SK-N-SH treated with all-trans-retinoic acid at 6 μM for 48 hours (cell line): ENCODE results near the gene KCNMA1.

Experiments
- ARNTL ChIP-seq: fragments of 450-650 bp; formaldehyde crosslinking; IDR thresholded peaks from 2 replicates; pipeline ENCODE4 v1.5.0; 2020; ENCODE audit warnings: low read depth, mild to moderate bottlenecking, moderate library complexity, borderline replicate concordance
- CSDC2 ChIP-seq: fragments of 250-450 bp; sonication (Bioruptor Pico); IDR thresholded peaks from 2 replicates; pipeline ENCODE4 v1.5.0; 2020; ENCODE audit warnings: mild to moderate bottlenecking, moderate library complexity
- ESRRG ChIP-seq: fragments of 250-450 bp; sonication (Bioruptor Pico); IDR thresholded peaks from 2 replicates; pipeline ENCODE4 v1.6.1; 2021; ENCODE audit warnings: mild to moderate bottlenecking
- GLIS3 ChIP-seq: fragments of 250-450 bp; sonication (Bioruptor Pico); IDR thresholded peaks from 2 replicates; pipeline ENCODE4 v1.5.0; 2020; ENCODE audit warnings: mild to moderate bottlenecking, moderate library complexity
- PPARA ChIP-seq: fragments of 250-450 bp; sonication (Bioruptor Pico); IDR thresholded peaks from 2 replicates; pipeline ENCODE4 v1.5.0; 2020; ENCODE audit warnings: mild to moderate bottlenecking, borderline replicate concordance
- TOX ChIP-seq: fragments of 250-450 bp; sonication (Bioruptor Pico); IDR thresholded peaks from 2 replicates; pipeline ENCODE4 v1.8.0; 2021; ENCODE audit warnings: mild to moderate bottlenecking, moderate library complexity, borderline replicate concordance
- ZFP30 ChIP-seq: fragments of 450-650 bp; formaldehyde crosslinking; IDR thresholded peaks from 2 replicates; pipeline ENCODE4 v1.5.0; 2022; ENCODE audit warnings: mild to moderate bottlenecking, moderate library complexity
- TF ChIP-seq, protein P1 (sequence below): fragments of 250-450 bp; sonication (Bioruptor Pico); IDR thresholded peaks from 2 replicates; pipeline ENCODE4 v1.8.0; 2020; ENCODE audit warnings: mild to moderate bottlenecking, moderate library complexity, borderline replicate concordance

DNA sequence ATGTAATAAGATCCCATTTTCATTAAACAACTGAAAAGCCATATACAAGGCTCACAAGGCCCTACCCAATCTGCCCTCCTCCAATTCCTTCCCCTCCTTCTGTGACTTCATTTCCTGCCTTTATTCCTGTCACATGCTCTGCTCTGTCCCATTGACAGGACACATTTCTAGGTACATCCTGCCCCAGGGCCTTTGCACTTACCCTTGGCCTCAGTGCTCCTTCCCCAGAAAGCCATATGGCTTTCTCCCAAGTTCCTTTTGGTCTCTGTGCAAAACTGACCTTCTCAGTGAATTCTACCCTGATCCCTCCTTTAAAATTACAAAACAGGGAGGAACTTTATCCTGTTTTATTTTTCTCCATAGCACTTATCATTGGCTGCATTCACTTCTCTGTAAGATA lies 40.0 kb downstream of the KCNMA1 start:
- TF ChIP-seq ARNTL (no peak), PPARA (no peak), ZFP30 (CRISPR knock-in tag) (no peak), TOX (CRISPR knock-in tag) (no peak), ESRRG (CRISPR knock-in tag) (no peak), GLIS3 (CRISPR knock-in tag) (no peak), CSDC2 (CRISPR knock-in tag) (no peak)
- TF ChIP-seq, protein P1, sequence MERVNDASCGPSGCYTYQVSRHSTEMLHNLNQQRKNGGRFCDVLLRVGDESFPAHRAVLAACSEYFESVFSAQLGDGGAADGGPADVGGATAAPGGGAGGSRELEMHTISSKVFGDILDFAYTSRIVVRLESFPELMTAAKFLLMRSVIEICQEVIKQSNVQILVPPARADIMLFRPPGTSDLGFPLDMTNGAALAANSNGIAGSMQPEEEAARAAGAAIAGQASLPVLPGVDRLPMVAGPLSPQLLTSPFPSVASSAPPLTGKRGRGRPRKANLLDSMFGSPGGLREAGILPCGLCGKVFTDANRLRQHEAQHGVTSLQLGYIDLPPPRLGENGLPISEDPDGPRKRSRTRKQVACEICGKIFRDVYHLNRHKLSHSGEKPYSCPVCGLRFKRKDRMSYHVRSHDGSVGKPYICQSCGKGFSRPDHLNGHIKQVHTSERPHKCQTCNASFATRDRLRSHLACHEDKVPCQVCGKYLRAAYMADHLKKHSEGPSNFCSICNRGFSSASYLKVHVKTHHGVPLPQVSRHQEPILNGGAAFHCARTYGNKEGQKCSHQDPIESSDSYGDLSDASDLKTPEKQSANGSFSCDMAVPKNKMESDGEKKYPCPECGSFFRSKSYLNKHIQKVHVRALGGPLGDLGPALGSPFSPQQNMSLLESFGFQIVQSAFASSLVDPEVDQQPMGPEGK (CRISPR knock-in tag), result no peak
